GM19455 (cell line): ENCODE results near the gene GAS6.

Source experiments
- ATAC-seq: cut with Tn5 transposase; IDR thresholded peaks from one replicate; pipeline ENCODE4 v1.9.1; 2021; ENCODE audit not compliant: unreplicated experiment

The GAS6 gene

DNA sequence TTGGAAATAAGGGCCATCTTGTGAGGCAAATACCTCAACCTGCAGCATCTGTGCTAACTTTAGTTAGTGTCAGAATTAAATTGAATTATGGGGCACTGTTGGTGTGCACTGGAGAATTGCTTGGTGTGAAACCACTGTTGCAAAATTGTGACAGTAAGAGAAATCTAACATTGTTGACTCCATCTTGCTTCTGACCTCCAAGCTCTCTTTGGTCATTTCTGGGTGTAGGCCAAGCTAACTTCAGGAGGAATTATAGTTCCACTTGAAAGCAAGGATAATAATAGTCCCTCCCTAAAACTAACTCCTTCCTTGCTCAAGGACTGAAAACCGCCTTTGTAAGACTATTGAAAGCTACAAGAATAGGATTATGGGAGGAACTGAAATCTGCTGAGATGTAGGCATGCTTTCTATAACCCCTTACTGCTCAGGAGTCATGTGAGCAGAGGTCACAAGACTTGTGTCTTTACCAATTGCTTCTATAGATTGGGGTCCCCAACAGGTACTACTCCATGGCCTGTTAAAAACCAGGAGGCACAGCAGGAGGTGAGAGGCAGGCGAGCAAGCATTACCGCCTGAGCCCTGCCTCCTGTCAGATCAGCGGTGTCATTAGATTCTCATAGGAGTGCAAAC is 24.9 kb upstream of the GAS6 start:
- no peak for ATAC-seq

DNA sequence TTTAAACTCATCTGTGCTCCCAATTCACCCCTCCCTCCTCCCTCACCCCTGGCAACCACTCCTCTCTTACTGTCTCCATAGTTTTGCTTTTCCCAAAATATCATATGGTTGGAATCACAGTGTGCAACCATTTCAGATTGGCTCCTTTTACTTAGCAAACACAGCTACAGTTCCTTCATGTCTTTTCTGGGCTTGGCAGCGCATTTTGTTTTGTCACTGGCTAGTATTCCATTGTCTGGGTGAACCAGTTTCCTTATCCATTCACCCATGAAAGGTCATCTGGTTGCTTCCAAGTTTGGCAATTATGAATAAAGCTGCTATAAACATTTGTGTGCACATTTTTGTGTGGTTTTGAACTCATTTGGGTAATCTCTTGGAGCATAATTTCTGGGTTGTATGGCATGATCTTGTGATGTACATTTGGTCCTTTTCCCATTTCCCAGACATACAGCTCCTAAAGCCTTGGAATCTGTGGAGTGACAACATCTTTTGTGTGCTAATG is 23.9 kb upstream of the GAS6 start:
- ATAC-seq = no peak

DNA sequence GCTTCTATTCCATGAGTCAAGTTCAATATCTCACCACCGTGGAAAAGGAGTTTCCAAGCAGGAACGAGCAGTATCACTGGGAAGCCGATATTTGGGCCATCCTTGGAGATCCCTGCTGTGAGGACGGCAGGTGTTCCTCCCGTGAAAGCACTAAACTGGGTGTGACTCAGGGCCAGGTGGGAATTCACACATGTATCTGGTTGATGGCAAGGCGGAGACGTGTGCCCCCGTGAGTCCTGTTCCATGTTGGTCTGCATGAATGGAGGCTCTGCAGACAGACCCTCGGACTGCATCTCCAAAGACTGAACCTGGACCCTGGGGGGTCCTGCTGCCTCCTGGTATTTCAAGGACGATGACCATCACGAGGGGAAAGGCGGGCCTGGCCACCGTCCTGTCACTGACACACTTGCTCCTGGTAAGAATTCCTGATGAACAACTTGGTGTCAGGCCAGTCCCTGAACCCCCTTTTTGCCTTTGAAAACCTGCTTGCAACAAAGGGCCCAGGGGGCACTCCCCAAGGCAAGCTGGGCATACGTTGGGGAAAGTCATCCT is 22.8 kb upstream of the GAS6 start:
- ATAC-seq = no peak

DNA sequence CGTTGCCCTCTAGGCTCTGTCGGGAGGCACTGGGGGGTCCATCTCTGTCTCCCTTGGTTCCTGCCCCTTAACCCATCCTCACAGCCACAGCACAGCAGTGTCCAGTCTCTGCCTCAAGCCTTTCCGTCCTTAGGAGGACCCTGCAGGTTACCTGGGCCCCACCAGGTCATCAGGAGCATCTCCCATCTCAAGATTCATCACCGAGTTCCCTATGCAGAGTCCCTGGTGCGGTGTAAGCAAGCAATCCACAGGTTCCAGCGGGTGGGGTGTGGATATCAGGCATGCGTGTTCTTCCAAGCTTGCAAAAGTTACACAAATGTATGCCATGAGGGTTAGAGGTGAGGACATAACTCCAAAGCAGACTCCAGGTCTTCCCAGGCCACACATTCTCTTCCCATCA is 20.9 kb upstream of the GAS6 start:
- ATAC-seq = no peak

DNA sequence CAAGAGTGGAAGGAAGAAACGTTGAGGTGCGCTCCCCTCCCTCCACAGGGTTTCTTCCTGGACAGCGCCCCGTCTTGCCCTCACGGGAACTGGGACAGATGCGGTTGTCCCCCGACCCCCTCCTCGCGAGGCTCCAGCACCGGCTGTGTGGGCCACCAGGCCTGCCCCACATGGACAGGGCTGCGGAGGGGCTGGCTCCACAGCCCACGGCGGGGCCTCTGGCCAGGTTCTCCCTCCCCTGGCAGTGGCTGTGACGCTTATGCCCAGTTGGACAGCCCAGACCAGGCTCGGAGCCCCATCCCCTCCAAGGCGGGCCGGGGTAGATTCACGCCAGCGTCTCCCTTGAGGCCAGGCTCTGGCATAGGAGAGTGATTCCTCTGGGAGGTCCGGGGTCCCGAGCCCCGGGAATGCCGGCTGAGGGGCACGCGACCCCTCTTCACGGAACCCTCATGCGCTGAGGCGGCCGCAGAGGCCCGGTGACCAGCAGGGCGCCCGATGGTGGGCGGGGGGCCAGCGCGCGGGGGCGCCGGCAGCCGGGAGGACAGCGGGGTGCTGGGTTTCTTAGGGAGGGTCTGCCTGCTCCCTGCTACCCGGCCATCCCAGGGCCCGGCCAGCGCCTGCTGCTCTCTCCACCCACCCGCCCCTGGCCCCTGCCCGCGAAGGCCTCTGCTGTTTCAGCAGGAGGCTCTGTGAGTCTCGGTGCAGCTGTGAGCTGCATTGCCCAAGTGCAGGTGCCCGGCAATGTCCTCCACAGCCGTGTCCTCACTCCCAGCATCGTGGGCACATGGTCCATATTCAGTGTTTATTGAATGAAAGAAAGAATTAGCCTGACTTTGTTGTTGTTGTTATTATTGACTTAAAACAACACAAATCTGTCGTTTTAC is 20.3 kb upstream of the GAS6 start:
- ATAC-seq = no peak

DNA sequence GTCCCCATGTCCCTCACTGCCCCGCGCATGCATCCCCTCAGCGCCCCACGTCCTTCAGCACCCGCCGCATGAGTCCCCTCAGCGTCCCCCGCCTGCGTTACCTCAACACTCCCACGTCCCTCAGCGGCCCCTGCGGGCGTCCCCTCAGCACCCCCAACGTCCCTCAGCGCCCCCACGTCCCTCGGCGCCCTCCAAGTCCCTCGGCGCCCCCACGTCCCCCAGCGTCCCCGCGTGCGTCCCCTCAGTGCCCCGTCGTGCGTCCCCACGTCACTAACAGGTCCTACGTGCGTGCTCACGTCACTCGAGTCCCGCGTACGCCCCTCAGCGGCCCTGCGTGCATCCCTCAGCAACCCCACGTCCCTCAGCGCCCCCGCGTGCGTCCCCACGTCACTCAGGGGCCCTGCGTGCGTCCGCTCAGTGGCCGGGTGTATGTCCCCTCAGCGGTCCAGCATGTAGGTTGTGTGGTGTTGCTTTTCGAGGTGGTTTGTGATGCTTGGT is 19.5 kb upstream of the GAS6 start:
- ATAC-seq = no peak

DNA sequence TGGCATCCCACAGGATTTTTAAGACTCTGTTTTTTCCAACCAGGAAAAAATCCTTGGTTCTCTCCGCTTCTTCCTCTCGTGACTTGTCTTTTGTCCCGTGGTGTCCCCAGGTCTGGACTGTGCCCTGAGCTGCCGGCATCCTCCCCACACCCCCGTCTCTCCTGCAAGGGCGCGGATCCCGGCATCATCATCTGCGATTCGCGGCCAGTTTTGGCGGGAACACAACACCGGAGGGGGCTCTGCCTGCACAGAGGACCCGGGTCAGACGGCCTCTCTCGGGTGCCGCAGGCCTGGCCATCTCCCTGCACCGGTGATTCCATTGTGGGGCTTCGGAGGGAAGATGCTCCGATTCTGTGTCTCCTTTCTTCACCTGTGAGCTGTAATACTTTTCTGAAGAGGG is 18.8 kb upstream of the GAS6 start:
- ATAC-seq = no peak

DNA sequence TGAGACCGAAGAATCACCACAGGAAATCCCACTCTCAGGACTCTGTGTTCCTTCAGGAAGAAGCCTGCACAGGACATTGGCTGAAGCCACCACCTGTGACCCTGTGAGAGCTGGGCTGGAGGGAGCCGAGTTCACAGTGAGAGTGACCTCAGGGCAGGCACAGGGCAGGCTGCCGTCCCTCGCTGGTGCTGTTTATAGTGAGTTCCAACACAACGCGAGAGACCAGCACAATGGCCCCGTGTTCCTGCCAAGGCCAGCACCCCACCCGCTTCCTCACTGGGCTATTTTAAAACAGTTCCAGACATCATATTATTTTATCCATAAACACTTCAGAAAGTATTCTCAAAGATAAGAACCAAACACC is 18.4 kb upstream of the GAS6 start:
- no peak for ATAC-seq

DNA sequence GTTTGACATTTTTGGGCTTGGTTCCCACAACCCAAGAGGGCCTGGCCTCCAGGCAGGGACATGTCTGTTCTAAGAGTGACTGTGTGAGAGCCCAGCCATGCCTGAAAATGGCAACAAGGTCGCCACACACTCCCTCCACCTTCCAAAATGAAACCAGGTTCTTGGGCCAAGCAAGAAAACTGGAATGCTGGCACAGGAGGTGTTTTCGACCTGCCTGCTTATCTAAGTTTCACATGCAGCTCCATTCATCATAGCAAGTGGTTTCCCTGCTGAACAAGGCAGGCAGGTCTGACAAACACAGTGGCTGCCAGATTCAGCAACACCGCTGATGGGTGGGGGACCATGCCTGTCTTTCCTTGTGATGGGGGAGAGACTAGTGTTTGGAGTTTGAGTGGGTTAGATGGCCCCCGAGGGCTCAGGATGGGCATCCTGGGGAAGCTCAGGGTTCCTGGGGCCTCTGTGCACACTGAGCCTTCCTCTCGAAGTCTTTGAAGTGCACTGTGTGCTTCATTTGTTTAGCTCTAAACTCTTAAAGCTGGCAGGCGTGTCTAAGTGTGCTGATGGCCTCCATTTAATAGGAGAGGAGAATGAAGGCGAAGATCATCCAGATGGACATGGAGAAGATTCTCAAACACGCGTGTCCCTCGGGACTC is 17.9 kb upstream of the GAS6 start:
- ATAC-seq = no peak

DNA sequence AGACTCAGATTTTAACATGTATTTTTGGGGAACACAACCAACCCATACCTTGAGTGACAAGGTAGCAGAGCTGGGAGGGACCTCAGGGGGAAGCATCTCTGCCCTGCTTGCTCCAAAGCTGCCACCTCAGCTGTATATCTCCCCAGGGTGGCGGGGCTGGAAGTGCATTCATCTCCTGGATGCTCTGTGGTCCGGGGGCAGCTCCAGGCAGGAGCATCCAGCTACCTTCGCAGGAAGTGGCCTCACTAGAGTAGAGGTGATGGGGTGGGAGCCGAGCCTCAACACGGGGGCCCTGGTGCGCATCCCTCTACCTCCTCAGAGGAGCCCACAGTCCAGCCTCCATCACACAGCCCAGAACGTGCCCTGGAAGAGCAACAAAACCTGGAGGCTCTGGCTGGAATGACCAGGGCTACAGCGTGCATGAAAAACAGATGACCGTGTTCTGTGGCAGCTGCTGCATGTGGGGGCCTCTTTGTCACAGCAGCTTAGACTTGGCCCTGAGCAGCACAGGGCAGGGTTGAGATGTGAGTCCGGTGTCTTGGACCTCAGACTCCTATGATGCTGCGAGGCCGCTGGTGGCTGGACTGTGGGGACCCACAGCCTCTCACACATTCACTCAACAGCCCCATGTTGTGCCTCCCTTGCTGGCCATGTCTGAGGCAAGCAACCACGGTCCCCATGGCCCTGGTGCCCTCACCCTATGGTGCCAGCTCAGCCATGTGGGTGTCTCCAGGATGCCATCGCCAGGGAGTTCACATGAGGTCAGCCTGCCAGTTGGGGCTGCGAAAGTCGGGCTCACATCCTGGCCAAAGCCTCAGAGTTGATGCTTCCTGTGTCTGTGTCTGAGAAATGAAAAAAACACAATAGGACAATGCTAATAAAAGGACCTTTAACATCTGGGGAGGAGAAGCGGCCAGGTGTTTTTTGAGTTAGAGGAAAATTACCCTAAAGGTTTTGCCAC is 17.1 kb upstream of the GAS6 start:
- ATAC-seq = no peak

DNA sequence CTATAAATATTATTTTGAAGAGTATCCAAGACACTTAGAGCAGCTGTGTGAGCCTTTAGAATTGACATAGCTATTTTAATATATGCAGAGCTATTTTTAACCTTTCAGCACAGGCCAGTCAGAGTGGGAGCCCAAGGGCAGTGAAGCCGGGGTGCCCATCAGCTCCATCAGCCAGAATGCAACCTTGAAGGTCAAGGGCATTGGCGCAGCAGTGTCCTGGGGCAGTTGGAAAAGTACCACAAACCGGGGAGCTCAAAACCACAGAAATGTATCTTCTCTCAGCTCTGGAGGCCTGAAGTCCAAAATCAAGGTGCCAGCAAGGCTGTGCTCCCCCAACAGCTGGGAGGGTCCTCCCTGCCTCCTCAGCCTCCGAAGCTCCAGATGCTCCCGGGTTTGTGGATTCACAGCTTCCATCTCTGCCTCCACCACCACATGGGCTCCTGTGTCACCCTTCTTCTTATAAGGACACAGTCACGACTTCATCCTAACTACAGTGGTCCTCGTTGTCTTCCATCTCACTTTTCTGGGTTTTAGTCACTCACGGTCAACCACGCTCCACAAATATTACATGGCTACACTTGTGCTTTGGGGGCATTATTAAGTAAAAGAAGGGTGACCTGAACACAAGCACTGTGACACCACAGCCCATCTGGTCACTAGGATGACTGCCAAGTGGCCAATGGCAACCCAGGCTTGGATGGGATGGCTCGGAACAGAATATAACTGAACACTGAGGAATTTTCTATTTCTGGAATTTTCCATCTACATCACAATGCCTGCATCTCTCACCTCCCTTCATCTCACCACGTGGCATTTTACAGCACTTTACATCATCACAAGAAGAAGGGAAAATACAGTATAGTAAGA is 15.9 kb upstream of the GAS6 start:
- ATAC-seq = no peak

DNA sequence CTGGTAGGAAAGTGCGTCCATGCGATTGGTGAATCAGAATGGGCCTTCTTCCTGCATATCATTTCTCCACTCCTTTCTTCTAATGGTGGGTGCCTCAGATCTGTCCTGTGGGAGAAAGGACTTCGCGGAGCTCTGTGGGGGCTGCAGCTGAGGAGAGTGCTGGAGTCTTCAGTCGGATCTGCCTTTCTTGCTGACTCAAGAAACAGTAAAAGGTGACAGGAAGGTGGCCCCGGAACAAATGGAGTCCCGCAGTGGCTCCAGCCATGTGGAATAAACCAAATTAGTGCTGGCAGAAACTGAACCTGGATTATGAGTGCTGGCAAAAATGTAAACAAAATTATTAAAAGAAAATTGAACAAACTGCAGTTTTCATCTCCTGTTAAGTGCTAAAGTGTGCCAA is 15.1 kb upstream of the GAS6 start:
- ATAC-seq = no peak

DNA sequence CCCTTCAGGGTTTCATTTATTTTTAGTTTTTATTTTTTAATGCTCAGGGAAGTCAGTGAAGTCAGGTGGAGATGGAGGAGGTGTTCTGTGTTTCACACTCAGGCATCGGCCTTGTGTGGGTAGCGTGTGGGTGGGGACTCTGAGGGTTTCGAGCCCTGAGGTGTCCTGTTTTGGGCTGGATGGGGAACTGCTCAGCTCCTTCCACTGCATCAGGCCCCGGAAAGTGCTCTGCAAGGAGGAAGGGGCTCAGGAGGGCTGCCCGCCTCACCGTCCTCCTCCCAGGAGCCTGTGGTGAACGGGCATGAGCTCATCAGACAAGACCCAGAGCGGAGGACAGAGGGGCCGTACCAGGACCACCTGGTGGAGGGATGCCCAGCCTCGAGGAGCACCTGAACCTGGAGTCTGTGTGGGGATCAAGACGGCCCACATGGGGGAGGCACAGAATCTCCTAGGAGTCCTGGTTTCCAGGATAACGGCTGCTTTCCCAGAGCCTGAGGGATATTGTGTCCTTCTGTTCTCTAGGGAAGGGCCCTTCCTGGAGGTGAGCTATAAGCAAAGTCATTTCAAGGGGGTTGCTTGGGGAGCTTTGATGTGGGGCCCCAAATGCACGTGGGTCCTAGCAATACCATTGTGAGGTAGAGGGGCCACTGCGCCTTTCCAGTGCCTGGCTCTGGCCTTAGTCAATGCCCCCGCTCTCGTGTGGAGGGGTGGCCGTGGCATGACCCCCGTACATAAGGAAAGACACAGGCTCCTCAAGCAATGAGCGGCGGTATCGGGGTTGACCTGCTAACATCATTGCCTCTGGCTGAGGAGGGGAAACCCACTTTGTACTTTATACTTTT is 13.5 kb upstream of the GAS6 start:
- ATAC-seq = no peak

DNA sequence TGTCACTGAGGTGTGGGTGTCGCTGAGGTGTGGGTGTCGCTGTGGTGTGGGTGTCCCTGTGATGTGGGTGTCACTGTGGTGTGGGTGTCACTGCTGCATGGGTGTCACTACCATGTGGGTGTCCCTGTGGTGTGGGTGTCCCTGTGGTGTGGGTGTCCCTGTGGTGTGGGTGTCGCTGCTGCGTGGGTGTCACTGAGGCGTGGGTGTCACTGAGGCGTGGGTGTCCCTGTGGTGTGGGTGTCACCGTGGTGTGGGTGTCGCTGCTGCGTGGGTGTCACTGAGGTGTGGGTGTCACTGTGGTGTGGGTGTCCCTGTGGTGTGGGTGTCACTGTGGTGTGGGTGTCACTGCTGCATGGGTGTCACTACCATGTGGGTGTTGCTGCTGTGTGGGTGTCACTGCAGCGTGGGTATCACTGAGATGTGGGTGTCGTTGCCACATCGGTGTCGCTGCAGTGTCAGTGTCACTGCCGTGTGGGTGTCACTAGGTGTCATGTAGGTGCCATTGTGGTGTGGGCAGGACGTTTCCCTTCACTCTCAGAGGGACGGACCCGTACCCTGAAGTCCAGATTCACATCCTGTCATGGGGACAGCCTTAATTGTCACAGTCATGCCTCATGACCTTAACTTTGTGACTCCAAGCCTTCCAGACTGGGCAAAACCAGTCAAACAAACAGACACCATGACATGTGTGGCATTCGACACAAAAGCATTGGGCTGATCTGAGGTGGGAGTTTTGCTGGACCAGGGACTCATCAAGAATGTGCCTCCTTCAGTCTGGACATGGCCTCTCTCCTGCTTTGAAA is 12.7 kb upstream of the GAS6 start:
- ATAC-seq = no peak

DNA sequence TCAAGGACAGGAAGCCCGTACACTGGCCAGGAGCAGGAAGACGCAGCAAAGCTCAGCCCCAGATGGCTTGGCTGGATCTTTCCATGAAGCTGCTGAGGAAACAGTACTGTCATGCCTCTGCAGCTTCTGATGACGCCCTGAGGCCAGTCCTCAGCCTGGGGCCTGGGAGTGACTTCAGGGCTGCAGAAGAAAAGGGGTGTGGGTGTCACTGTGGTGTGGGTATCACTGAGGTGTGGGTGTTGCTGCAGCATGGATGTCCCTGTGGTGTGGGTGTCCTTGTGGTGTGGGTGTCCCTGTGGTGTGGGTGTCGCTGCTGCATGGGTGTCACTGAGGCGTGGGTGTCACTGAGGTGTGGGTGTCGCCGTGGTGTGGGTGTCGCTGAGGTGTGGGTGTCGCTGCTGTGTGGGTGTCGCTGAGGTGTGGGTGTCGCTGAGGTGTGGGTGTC is 12.0 kb upstream of the GAS6 start:
- no peak for ATAC-seq

DNA sequence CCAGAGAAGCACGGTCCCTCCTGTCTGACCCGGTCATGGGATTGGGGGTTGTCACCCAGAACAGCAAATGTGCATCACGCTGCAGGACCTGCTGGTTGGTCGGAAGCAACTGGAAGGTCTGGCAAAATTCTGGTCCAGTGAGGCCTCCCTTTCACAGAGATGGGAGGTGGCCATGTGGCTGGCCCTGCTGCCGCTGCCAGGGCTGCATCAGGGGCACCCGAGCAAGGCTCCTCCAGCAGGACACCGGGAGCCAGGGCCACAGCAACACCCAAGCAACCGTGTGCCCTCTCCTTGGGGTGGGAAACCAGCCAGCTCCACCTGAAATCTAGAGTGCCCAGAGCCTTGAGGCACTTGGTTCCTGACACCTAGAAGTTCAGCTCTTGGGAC is 11.5 kb upstream of the GAS6 start:
- no peak for ATAC-seq

DNA sequence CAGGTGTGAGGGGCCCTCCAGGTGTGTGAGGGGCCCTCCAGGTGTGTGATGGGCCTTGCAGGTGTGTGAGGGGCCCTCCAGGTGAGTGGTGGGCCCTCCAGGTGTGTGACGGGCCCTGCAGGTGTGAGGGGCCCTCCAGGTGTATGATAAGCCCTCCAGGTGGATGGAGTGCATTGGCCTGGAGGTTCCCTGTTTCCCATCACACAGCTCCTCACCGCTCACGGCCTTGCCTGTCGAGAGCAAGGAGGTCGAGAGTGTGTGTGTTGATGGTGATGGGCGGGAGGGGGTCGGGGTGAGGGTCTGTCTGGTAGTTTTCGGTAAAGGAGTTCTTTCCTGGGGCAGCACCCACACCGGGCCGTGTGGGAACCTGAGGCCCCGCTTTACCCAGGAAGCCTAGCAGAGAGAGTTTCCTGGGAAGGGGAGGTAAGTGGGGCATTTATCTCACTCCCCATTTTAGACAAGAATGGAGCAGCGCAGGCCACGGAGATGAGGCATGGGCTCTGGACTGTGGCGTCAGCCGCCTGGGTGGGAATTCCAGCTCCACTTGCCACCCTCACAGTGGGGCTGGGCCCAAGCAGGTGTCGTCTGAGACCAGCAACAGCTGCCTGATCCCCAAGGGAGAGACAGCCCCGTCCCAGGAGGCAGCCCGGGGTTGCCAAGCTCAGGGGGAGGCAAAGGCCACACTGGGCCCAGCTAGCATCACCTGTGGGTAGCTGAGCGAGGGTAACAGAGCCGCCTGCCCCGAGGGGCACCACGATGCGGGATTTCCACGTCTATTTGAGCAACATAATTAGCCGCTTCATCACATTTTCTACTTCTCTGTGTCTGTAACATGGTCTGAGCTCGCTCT is 10.9 kb upstream of the GAS6 start:
- ATAC-seq = no peak
